OCI-LY7 (cell line): ENCODE measurements around the gene IST1.

Experiments used
- CTCF ChIP-seq: fragments of 200-600 bp; sonication (generic); conservative IDR thresholded peaks from 2 replicates; pipeline ENCODE4 v1.5.1; 2014; ENCODE audit warnings: mild to moderate bottlenecking, antibody characterized with exemption, low read length, moderate library complexity, mixed read lengths
- EZH2phosphoT487 ChIP-seq: fragments of 200-600 bp; sonication (generic); IDR thresholded peaks from 2 replicates; pipeline ENCODE4 v1.6.1; 2018; ENCODE audit warnings: low read depth, borderline replicate concordance, mild to moderate bottlenecking, mixed run types, antibody characterized with exemption, low read length, moderate library complexity, mixed read lengths

- TF ChIP-seq CTCF (no peak), EZH2phosphoT487 (no peak)
Measured at GRCh38 chr16:71880176-71880575, 15.2 kb upstream of the IST1 start.
